ENCODE results near the gene PPP1R15B.

- TF ChIP-seq YY1 (IDR thresholded peaks at IDR 0.05) (no peak), GABPA (IDR thresholded peaks at IDR 0.05 in 1 of 2, conservative IDR thresholded peaks at IDR 0.05 in 1 of 2) (no peak), TAF1 (conservative IDR thresholded peaks at IDR 0.05) (no peak), EGR1 (IDR thresholded peaks at IDR 0.05; ENCODE audit: low read depth in 2 of 2) (no peak), FOXA1 (IDR thresholded peaks at IDR 0.05) (no peak), MAX (IDR thresholded peaks at IDR 0.05) (no peak)
- TF ChIP-seq, protein P1, sequence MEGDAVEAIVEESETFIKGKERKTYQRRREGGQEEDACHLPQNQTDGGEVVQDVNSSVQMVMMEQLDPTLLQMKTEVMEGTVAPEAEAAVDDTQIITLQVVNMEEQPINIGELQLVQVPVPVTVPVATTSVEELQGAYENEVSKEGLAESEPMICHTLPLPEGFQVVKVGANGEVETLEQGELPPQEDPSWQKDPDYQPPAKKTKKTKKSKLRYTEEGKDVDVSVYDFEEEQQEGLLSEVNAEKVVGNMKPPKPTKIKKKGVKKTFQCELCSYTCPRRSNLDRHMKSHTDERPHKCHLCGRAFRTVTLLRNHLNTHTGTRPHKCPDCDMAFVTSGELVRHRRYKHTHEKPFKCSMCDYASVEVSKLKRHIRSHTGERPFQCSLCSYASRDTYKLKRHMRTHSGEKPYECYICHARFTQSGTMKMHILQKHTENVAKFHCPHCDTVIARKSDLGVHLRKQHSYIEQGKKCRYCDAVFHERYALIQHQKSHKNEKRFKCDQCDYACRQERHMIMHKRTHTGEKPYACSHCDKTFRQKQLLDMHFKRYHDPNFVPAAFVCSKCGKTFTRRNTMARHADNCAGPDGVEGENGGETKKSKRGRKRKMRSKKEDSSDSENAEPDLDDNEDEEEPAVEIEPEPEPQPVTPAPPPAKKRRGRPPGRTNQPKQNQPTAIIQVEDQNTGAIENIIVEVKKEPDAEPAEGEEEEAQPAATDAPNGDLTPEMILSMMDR (IDR thresholded peaks at IDR 0.05; ENCODE audit: low read depth, low read length, missing input control) = no peak
- TF ChIP-seq, protein P2, sequence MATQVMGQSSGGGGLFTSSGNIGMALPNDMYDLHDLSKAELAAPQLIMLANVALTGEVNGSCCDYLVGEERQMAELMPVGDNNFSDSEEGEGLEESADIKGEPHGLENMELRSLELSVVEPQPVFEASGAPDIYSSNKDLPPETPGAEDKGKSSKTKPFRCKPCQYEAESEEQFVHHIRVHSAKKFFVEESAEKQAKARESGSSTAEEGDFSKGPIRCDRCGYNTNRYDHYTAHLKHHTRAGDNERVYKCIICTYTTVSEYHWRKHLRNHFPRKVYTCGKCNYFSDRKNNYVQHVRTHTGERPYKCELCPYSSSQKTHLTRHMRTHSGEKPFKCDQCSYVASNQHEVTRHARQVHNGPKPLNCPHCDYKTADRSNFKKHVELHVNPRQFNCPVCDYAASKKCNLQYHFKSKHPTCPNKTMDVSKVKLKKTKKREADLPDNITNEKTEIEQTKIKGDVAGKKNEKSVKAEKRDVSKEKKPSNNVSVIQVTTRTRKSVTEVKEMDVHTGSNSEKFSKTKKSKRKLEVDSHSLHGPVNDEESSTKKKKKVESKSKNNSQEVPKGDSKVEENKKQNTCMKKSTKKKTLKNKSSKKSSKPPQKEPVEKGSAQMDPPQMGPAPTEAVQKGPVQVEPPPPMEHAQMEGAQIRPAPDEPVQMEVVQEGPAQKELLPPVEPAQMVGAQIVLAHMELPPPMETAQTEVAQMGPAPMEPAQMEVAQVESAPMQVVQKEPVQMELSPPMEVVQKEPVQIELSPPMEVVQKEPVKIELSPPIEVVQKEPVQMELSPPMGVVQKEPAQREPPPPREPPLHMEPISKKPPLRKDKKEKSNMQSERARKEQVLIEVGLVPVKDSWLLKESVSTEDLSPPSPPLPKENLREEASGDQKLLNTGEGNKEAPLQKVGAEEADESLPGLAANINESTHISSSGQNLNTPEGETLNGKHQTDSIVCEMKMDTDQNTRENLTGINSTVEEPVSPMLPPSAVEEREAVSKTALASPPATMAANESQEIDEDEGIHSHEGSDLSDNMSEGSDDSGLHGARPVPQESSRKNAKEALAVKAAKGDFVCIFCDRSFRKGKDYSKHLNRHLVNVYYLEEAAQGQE (IDR thresholded peaks at IDR 0.05) = no peak
Observed at GRCh38 chr1:204370176-204370575, 41.4 kb downstream of the PPP1R15B start.
